ENCODE measurements around the gene SCT. TPM values are rescaled to one million over a fixed set of nuclear protein-coding genes. Genes with fewer than 3 reads are reported as not detected.

The SCT gene
- total and polyA plus RNA-seq, 2 donors (not counting 3 experiments of a cell fraction or from before 2014, with no cell fraction given): not detected

- peaks cover 2 to 15% of the 10 kb centered on the region in 2 experiments for H3K36me3 ChIP-seq (ENCODE audit: control insufficient read depth in 2 of 2, extremely low read depth in 1 of 2, insufficient read depth in 2 of 2, low read length in 2 of 2)
- H3K4me2 ChIP-seq (ENCODE audit: insufficient read depth, low read length): no peak overlapping the region
- CTCF ChIA-PET: interaction anchor here (1.0 to 1.6 kb wide), 3 partner anchors 8 to 57 kb away, joined by 3 to 4 read pairs (median 4); partner anchors contain the start of gene TMEM80
- H3K79me2 ChIP-seq (ENCODE audit: control insufficient read depth, insufficient read depth, low read length): no peaks in the 10 kb centered on the region
- no peak overlapping the region for H2AFZ ChIP-seq (ENCODE audit: low read depth, low read length)
- no peak for DNase-seq (ENCODE audit: low read depth, low spot score)
- dilution Hi-C loops (cut with MboI; ENCODE audit: extremely low pct_ligation_motif_present, low sequenced_read_pairs): no loop called here
- no peaks in the 10 kb centered on the region for H4K20me1 ChIP-seq (replicated peaks; ENCODE audit: control insufficient read depth, extremely low read depth, insufficient read depth, low read length)
- H3K27ac ChIP-seq (ENCODE audit: insufficient read depth, low read depth, low read length): no peak overlapping the region
- no peak overlapping the region for H3K9ac ChIP-seq (replicated peaks; ENCODE audit: extremely low read depth, insufficient read depth, low read length)
- H3K9me1 ChIP-seq (replicated peaks; ENCODE audit: control insufficient read depth, extremely low read depth, insufficient read depth, low read length): no peaks in the 10 kb centered on the region
- no peaks in the 10 kb centered on the region for H3K27me3 ChIP-seq (ENCODE audit: control insufficient read depth in 2 of 2, insufficient read depth in 2 of 2, low read length in 2 of 2)
- no TSS peak for BruUV-seq (replicated peaks)
- FAIRE-seq: no peak
- POLR2A ChIA-PET: no interaction called here
- TF ChIP-seq POLR2A (IDR thresholded peaks at IDR 0.05; ENCODE audit: low read depth, low read length) (no peak), FOS (IDR thresholded peaks at IDR 0.05; ENCODE audit: borderline replicate concordance, insufficient read depth, low read length) (no peak)
- no peak overlapping the region for H3K4me3 ChIP-seq (replicated peaks in 1 of 3; ENCODE audit: insufficient read depth in 1 of 3, low read depth in 1 of 3, low read length in 3 of 3)
- H3K4me1 ChIP-seq (ENCODE audit: control insufficient read depth, extremely low read depth, insufficient read depth, low read length): no peaks in the 10 kb centered on the region
- intact Hi-C loops (cut with micrococcal nuclease): no loop called here
- no peaks in the 10 kb centered on the region for H3K9me3 ChIP-seq (replicated peaks; ENCODE audit: control insufficient read depth, insufficient read depth, low read length)
These were observed 38.8 kb upstream of the SCT start for GRCh38 chr11:665704-666281.

GRCh38 chr11:665062-665703 lies 38.2 kb upstream of the SCT start:
- H3K9me1 ChIP-seq (replicated peaks; ENCODE audit: control insufficient read depth, extremely low read depth, insufficient read depth, low read length): no peaks in the 10 kb centered on the region
- no peaks in the 10 kb centered on the region for H3K4me1 ChIP-seq (ENCODE audit: control insufficient read depth, extremely low read depth, insufficient read depth, low read length)
- CTCF ChIA-PET: interaction anchor here (1.0 to 1.6 kb wide), 3 partner anchors 9 to 57 kb away, joined by 3 to 4 read pairs (median 4); partner anchors contain the start of gene TMEM80
- intact Hi-C loops (cut with micrococcal nuclease): no loop called here
- dilution Hi-C loops (cut with MboI; ENCODE audit: extremely low pct_ligation_motif_present, low sequenced_read_pairs): no loop called here
- no peaks in the 10 kb centered on the region for H3K9me3 ChIP-seq (replicated peaks; ENCODE audit: control insufficient read depth, insufficient read depth, low read length)
- H3K27me3 ChIP-seq (ENCODE audit: control insufficient read depth in 2 of 2, insufficient read depth in 2 of 2, low read length in 2 of 2): no peaks in the 10 kb centered on the region
- H3K9ac ChIP-seq (replicated peaks; ENCODE audit: extremely low read depth, insufficient read depth, low read length): no peak overlapping the region
- no peak overlapping the region for H3K27ac ChIP-seq (ENCODE audit: insufficient read depth, low read depth, low read length)
- peaks cover 2 to 19% of the 10 kb centered on the region in 2 experiments for H3K36me3 ChIP-seq (ENCODE audit: control insufficient read depth in 2 of 2, extremely low read depth in 1 of 2, insufficient read depth in 2 of 2, low read length in 2 of 2)
- no peak overlapping the region for H2AFZ ChIP-seq (ENCODE audit: low read depth, low read length)
- FAIRE-seq (no peak), DNase-seq (ENCODE audit: low read depth, low spot score) (no peak)
- H3K4me3 ChIP-seq (replicated peaks in 1 of 3; ENCODE audit: insufficient read depth in 1 of 3, low read depth in 1 of 3, low read length in 3 of 3): no peak overlapping the region
- no peak for TF ChIP-seq CTCF (IDR thresholded peaks at IDR 0.05; ENCODE audit: extremely low read depth in 1 of 2, insufficient read depth in 1 of 2, low read depth in 1 of 2, low read length in 2 of 2)
- TF ChIP-seq JUN (IDR thresholded peaks at IDR 0.05; ENCODE audit: borderline replicate concordance, insufficient read depth, insufficient read length, low read depth): no peak
- TF ChIP-seq MYC (IDR thresholded peaks at IDR 0.05; ENCODE audit: low read depth, low read length): no peak
- TF ChIP-seq MAX (IDR thresholded peaks at IDR 0.05; ENCODE audit: insufficient read depth, insufficient read length): no peak
- TF ChIP-seq GATA2 (IDR thresholded peaks at IDR 0.05; ENCODE audit: insufficient read depth, insufficient read length, low read depth, low read length): no peak
- no peak for TF ChIP-seq POLR2A (IDR thresholded peaks at IDR 0.05; ENCODE audit: low read depth, low read length)
- TF ChIP-seq EZH2 (IDR thresholded peaks at IDR 0.05; ENCODE audit: borderline replicate concordance, low read depth, low read length, severe bottlenecking): no peak
- no peak overlapping the region for H3K4me2 ChIP-seq (ENCODE audit: insufficient read depth, low read length)
- no TSS peak for BruUV-seq (replicated peaks)
- POLR2A ChIA-PET: no interaction called here
- no peaks in the 10 kb centered on the region for H4K20me1 ChIP-seq (replicated peaks; ENCODE audit: control insufficient read depth, extremely low read depth, insufficient read depth, low read length)
- H3K79me2 ChIP-seq (ENCODE audit: control insufficient read depth, insufficient read depth, low read length): no peaks in the 10 kb centered on the region

All from endothelial cell of umbilical vein (primary cell).